ENCODE results near the gene VEPH1.

VEPH1 gene

DNA sequence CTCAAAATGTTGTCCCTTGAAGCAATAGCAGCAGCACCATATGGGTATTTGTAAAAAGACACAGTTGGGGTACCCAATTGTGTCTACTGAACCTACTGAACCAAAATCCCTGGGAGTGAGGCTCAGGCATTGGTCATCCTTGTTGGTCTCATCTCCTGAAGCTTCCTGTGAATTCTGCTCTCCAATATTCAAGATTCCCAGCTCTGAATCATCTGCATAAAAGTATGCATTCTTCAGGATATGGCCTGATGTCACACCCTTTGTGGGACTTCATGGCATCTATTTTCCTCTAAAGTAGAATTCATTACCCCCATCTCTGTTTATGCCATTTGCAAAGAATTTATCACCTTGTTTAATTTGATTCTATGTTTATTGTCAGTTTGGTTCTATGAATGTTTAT is 79.9 kb downstream of the VEPH1 start:
- no peak for DNase-seq

- DNase-seq, result no peak
Observed at GRCh38 chr3:157420606-157421130, 82.5 kb downstream of the VEPH1 start.

DNA sequence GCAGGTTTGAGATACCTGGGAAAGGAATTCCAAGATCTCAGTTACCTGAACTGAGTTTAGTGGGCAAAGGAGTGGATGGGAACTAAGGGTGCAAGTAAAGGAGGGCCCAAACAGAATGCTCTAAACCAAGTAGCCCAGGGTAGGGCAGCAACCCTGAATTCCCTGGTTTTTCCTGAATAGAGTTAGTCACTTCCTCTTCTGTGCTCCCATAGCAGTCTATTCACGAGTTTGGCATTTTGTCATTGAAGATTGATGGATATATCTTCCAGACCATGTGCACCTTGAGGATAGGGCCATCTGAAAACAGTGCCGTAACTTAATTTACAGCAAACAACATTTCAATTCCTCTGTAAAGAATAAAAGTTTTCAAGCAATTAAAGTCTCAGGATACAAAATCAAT is 85.1 kb downstream of the VEPH1 start:
- DNase-seq, result no peak

GRCh38 chr3:157417247-157417646 is 86.0 kb downstream of the VEPH1 start:
- no peak for DNase-seq

DNA sequence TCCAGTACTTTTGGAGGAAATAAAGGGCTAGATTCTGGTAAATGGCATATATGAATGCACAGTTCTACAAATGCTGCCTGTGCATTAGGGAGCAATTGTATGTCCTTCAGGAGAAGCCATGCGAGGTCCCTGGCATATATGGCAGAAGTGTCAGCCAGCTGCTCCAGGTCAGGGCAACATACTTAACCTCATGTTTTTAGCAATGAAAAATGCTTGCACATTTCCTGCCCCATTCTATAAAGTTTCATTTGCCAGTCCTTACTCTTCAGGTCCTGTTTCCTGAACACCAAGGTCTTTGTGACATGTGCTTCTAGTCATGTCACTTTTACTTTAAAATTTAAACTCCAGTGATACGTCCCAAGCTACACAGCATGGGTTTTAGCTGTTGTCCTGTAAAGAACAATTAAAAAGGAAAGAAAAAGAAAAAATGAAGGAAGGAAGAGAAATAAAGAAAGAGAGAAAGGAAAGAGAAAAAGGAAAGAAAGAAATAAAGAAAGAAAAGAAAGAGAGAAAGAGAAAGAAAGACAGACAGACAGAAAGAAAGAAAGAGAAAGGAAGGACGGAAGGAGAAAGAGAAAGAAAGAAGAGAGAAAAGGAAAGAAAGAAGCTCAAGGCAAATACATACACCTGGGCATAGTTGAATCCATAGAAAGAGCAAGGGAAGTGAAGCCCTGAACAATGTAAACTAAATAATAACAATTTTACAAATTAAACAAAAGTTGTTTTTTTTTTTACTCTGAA is 86.7 kb downstream of the VEPH1 start:
- DNase-seq, result no peak

DNA sequence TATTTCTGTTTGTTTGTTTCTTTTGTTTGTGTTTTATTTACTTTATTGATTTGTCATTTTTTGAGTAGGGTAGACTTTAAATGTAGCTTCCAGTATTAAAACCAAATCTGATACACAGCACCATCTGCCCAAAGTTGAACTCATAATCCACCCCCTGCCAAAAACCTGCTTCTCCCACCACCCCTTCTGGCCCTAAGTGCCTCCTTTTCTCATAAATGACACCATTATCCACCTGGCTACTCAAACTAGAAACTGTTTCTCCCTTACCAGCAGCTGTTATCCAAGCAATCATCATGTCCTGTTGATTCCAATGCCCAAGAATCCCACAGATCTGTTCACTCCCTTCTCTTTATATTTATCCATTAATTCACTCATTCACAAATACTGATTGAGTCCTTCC is 88.4 kb downstream of the VEPH1 start:
- no peak for DNase-seq

GRCh38 chr3:157412323-157412855 is 90.8 kb downstream of the VEPH1 start:
- no peak for DNase-seq

DNA sequence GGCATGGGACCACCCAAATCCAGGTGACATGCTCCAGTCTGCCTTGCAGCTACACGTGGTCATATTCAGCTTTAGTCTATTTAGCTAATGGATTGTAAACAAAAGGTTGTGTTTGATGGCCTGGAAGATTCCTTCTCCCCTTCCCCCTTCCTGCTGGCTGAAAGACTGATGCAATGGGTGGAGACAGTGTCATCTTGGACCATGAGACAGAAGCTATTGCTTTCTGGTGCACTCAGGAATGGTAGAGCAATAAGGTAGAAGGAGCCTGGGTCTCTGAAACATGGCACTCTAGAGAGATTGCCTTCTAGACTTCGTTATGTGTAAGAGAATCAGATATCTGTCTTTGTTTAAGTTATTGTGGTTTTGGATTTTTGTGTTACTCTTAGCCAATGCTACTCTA is 92.3 kb downstream of the VEPH1 start:
- no peak for DNase-seq

- no peak for DNase-seq
Observed at GRCh38 chr3:157409516-157409915, 93.7 kb downstream of the VEPH1 start.

- no peak for DNase-seq
Observed at GRCh38 chr3:157408499-157409149, 94.6 kb downstream of the VEPH1 start.

DNA sequence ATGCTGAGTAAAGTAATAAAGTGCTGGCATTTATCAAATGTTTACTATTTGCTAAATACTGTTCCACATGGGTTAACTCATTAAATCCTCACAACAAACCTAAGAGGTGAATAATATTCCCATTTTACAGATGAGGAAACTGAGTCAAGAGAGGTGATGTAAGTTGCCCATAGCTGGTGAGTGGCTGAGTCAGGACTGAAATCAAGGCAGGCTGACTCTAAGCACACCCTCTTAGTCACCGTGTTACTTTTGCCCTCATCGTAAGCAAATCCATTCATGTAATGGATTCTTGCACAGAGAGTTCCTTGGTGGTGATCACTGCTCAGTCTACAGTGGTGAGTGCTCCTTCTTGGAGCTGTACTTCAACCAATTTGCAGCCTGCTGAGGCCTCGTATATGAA is 95.4 kb downstream of the VEPH1 start:
- no peak for DNase-seq

DNA sequence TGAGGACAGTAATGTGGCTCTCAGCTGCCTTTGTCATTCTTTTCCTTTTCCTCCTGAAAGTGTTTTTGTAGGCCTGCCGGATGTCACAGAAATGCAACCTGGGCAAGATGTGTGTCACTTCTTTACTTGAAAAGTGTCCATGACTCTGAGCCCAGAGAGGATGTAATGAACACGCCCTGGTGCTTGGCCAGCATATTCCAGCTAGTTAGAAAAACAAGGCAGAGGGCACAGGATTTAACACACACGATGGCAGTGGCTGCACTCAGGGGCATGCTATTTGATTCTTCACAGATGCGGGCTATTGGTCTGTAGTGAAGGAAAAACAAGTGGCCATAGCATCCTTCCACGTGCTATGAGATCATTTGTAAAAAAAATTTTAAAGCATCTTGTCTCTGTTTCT is 96.8 kb downstream of the VEPH1 start:
- DNase-seq, result no peak

GRCh38 chr3:157405457-157405856 is 97.8 kb downstream of the VEPH1 start:
- no peak for DNase-seq

DNA sequence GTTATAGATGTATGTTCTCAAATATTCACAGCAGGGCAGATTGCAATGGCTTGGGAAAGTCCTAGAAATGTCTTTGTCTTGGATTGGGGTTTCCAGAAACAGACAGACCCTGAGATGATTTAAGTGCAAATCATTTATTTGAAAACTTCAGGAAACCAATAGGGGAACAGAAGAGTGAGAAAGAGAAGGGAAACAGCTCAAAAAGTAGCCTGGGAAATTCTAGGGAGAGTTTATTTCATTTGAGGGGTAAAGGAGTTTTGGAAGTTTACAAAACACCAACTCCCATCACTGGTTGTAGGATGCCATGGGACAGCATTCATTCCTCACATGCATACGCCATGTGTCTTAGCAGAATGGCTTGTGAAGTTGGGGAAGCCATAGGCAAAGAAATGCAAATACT is 98.8 kb downstream of the VEPH1 start:
- no peak for DNase-seq

DNA sequence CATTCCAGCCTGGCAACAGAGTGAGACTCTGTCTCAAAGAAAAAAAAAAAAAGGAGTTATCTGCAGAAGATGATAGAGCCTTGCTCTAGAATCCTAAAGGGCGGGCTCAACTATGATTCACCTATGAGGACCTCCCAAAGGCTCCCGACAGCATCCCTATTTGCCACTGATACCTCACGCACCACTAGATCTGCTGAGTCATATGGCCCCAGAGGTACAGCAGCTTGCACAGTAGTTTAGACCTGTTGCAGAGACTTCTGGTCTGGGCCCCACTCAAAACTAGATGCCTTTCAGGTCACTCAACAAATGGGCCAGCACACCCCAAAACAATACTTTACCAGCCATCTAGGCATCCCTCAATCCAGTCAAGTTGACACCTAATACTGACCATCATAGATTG is 104.6 kb downstream of the VEPH1 start:
- DNase-seq, result no peak

- DNase-seq, result no peak
Observed at GRCh38 chr3:157394411-157394810, 108.8 kb downstream of the VEPH1 start.

DNA sequence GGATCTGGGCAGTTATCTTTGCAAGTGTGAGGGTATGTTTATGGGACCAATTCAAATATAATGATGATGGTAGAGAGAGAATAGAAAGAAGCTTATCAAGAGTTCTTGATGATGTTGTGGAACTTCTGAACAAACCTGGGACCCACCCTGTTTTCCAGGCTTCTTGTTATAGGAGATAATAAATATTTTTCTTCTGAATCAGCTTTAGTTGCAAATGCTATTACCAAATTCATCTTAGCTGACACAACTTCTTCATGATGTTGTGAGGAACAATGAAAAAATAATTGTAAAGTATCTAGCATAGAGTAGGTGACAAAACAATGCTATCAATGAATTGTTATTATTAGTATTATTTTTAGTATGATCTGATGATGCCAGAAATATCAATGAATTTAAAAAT is 110.1 kb downstream of the VEPH1 start:
- DNase-seq, result no peak

GRCh38 chr3:157392104-157392503 is 111.1 kb downstream of the VEPH1 start:
- DNase-seq, result no peak

- no peak for DNase-seq
Observed at GRCh38 chr3:157390713-157391515, 112.3 kb downstream of the VEPH1 start.

DNA sequence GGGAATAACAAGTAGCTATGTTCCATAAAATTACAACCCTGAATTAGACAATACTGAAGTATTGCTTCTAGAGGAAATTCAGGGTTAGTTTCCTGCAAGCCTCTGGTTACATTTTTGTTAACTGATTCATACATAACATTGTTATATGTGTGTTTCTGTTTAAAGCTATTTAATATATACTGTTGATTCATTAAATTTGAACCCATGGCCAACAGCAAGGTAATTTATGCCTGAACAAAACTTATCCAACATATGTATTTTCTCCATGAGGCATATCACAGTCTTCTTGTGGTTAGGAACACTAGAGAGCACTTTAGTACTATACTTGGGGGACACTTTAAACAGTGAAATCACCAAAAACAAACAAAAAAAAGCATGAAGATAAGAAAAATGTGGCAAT is 114.2 kb downstream of the VEPH1 start:
- no peak for DNase-seq

DNA sequence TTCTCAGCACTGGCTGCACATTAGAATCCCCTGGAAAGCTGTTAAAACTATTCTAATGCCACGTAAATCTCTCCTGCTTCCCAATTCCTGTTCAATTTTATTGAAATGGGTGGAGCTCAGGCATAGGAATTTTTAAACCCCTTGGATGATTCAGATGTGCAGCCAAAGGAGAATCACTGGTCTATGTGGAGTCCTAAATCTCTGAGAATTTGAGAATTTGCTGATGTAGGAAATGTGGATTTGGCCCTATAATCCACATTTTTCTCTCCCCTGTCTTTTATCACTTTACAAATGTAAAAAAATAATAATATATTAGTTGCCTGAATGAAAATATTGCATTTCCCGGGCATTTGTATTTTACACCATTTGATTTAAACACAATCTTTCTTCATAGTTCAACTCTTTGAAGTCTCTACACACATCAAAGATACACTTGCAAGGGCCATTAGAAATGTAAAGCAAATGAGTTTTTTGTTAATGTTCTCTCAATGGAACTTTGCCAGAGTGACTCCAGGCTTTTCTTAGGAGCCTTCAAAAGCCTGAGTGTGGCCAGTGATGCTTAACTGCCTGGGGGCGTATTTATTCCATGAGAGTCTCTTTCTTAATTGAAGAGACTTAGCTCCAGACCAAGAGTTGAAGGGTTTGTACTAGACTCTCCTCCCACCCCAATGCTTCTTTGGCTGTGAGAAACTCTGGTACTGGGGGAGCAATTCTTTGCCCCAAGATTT is 115.3 kb downstream of the VEPH1 start:
- DNase-seq, result no peak

DNA sequence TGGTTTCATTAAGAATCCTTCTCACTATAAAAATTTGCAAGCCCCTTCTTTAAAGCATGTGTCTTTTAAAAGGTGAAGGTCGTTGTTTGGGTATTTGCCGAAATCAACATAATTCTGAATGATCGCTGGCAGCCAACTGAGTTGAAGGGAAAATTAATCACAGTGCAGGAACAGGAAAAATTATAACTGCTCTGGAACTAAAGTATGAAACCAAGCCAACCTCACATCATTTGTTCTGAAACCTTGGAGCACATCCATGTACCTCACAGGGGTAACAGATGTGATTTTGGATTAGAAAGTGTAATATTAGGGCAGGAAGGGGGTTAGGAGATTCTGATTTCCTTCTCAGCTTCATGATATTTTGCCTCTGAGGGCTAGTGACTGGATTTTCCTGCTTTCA is 118.7 kb downstream of the VEPH1 start:
- DNase-seq, result no peak

- no peak for DNase-seq
Observed at GRCh38 chr3:157384031-157384430, 119.2 kb downstream of the VEPH1 start.

Data from activated CD4-positive, alpha-beta T cell treated with anti-CD3 and anti-CD28 coated beads for 1 hour (primary cell).